HT-29 (cell line): ENCODE results near the gene PKHD1. TPM values are rescaled to one million over a fixed set of nuclear protein-coding genes. Genes with fewer than 3 reads are reported as not detected.

Experiments used
- small RNA-seq: library from RNA; depleted of rRNA; stranded (forward); fragments of <200 nt; gene quantifications from one replicate; pipeline ENCODE3, GENCODE V24; 2014
- total RNA-seq: library from RNA; depleted of rRNA; stranded (reverse); fragments of >200 nt; shearing (Covaris generic); gene quantifications from 2 replicates; pipeline ENCODE4 v1.2.3, GENCODE V29; 2014; rRNA removed

PKHD1 gene
- total RNA-seq, 1 experiment from 2014 or later, result 0.10 TPM

Small RNA genes lying within 50 kb of the gene (small RNA-seq; reads per million reads assigned to genes)
- gene RN7SL580P, result not detected

Other genes starting within 250 kb of the PKHD1 start
- not detected in 2 replicates for gene IL17A, start 98.8 kb upstream of the PKHD1 start, total RNA-seq
- not detected in 2 replicates for gene IL17F, start 156.9 kb upstream of the PKHD1 start, total RNA-seq
- gene MCM3, start 197.1 kb upstream of the PKHD1 start, total RNA-seq, result 163 and 170 TPM in 2 replicates